ENCODE measurements around the gene HECTD4. TPM values are rescaled to one million over a fixed set of nuclear protein-coding genes. Genes with fewer than 3 reads are reported as not detected.

Gene HECTD4
- total and polyA plus RNA-seq, 9 of the 15 experiments (the other 6 are each of a cell fraction or from before 2014, with no cell fraction given), result 3.5 to 33.3 (median 13.5) TPM

DNA sequence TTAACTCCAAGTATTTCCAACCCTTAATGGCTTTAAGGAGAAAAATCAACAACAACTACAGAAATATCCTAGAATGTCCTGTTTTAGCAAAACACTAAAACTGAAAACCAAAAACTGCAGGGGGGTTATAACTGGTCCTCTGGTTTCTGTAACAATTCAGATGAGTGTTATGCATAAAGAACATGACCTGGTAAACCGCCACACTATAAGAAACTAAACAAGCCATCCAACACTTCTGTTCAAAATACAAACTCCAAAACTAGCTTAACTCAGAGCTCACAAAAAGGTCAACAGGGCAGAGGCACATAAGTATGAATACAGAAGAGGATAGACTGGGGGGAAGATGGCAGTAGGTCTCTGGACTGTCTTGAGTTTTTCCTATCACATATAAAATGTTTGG lies 38.0 kb downstream of the HECTD4 start:
- no peak for ATAC-seq
- H4K20me1 ChIP-seq (replicated peaks; ENCODE audit: control insufficient read depth, insufficient read depth, low read length), result peaks cover 2% of the 10 kb centered on the region; the same call in 1 of the 2 replicates
- no peak for DNase-seq (ENCODE audit: extremely low read depth in 1 of 4, low spot score in 3 of 4)
- intact Hi-C loops (cut with micrococcal nuclease) (no loop called here), in situ Hi-C loops (cut with MboI) (no loop called here)
- WGBS (ENCODE audit: insufficient coverage, low coverage, missing lambda C conversion rate), result 92% methylated on average over 1 of the region's 1 CpG
- no peak overlapping the region for H2AFZ ChIP-seq (ENCODE audit: low read depth, low read length)
- FAIRE-seq, result no peak
- no peaks in the 10 kb centered on the region for H3K36me3 ChIP-seq (ENCODE audit: control insufficient read depth, insufficient read depth, low read length)
- no peak overlapping the region for H3K9ac ChIP-seq (ENCODE audit: insufficient read depth in 1 of 2, low read depth in 2 of 2, low read length in 2 of 2)
- H3K9me1 ChIP-seq (ENCODE audit: control insufficient read depth, insufficient read depth, low read length), result no peaks in the 10 kb centered on the region
- ChIA-PET CTCF (ENCODE audit: low intra/inter-chr PET ratio) (no interaction called here), POLR2A (interaction anchor here (2.0 kb wide), 1 partner anchor 9 kb away, joined by 6 read pairs; no protein-coding TSS in a partner anchor)
- H3K9me3 ChIP-seq (replicated peaks; ENCODE audit: control insufficient read depth, insufficient read depth, low read depth, low read length), result no peaks in the 10 kb centered on the region
- no peak overlapping the region for H3K4me2 ChIP-seq (ENCODE audit: insufficient read depth, low read length)
- H3K79me2 ChIP-seq (ENCODE audit: control insufficient read depth, insufficient read depth, low read length), result peaks cover 76% of the 10 kb centered on the region
- H3K27me3 ChIP-seq (ENCODE audit: control insufficient read depth in 2 of 2, insufficient read depth in 2 of 2, low read length in 2 of 2), result no peaks in the 10 kb centered on the region
- no peak overlapping the region for H3K27ac ChIP-seq (ENCODE audit: extremely low read depth, low read depth, low read length)
- no peak overlapping the region for H3K4me3 ChIP-seq
- H3K4me1 ChIP-seq (replicated peaks in 1 of 2; ENCODE audit: control insufficient read depth in 2 of 2, insufficient read depth in 2 of 2, low read length in 2 of 2), result peaks cover 11 to 12% of the 10 kb centered on the region in 2 experiments; a peak in 4 of 5 replicates
- no TSS peak for BruUV-seq (replicated peaks)
- TF ChIP-seq, protein P1, sequence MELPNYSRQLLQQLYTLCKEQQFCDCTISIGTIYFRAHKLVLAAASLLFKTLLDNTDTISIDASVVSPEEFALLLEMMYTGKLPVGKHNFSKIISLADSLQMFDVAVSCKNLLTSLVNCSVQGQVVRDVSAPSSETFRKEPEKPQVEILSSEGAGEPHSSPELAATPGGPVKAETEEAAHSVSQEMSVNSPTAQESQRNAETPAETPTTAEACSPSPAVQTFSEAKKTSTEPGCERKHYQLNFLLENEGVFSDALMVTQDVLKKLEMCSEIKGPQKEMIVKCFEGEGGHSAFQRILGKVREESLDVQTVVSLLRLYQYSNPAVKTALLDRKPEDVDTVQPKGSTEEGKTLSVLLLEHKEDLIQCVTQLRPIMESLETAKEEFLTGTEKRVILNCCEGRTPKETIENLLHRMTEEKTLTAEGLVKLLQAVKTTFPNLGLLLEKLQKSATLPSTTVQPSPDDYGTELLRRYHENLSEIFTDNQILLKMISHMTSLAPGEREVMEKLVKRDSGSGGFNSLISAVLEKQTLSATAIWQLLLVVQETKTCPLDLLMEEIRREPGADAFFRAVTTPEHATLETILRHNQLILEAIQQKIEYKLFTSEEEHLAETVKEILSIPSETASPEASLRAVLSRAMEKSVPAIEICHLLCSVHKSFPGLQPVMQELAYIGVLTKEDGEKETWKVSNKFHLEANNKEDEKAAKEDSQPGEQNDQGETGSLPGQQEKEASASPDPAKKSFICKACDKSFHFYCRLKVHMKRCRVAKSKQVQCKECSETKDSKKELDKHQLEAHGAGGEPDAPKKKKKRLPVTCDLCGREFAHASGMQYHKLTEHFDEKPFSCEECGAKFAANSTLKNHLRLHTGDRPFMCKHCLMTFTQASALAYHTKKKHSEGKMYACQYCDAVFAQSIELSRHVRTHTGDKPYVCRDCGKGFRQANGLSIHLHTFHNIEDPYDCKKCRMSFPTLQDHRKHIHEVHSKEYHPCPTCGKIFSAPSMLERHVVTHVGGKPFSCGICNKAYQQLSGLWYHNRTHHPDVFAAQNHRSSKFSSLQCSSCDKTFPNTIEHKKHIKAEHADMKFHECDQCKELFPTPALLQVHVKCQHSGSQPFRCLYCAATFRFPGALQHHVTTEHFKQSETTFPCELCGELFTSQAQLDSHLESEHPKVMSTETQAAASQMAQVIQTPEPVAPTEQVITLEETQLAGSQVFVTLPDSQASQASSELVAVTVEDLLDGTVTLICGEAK (IDR thresholded peaks at IDR 0.05), result no peak
- TF ChIP-seq, protein P1 (CRISPR knock-in tag; IDR thresholded peaks at IDR 0.05), result no peak
- TF ChIP-seq, protein P2, sequence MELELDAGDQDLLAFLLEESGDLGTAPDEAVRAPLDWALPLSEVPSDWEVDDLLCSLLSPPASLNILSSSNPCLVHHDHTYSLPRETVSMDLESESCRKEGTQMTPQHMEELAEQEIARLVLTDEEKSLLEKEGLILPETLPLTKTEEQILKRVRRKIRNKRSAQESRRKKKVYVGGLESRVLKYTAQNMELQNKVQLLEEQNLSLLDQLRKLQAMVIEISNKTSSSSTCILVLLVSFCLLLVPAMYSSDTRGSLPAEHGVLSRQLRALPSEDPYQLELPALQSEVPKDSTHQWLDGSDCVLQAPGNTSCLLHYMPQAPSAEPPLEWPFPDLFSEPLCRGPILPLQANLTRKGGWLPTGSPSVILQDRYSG (tag; conservative IDR thresholded peaks at IDR 0.05; ENCODE audit: low read depth), result no peak
- TF ChIP-seq ZNF143 (CRISPR knock-in tag; IDR thresholded peaks at IDR 0.05) (no peak), ARNT (IDR thresholded peaks at IDR 0.05) (no peak), DDX20 (tag; IDR thresholded peaks at IDR 0.05; ENCODE audit: low read depth) (no peak), ZNF780A (CRISPR knock-in tag; IDR thresholded peaks at IDR 0.05) (no peak), SP1 (CRISPR knock-in tag; IDR thresholded peaks at IDR 0.05) (no peak), SMC3 (conservative IDR thresholded peaks at IDR 0.05; ENCODE audit: insufficient read depth, low read depth, low read length) (no peak), ZNF224 (CRISPR knock-in tag; IDR thresholded peaks at IDR 0.05) (no peak), LEF1 (IDR thresholded peaks at IDR 0.05) (no peak)
- TF ChIP-seq, protein P3, sequence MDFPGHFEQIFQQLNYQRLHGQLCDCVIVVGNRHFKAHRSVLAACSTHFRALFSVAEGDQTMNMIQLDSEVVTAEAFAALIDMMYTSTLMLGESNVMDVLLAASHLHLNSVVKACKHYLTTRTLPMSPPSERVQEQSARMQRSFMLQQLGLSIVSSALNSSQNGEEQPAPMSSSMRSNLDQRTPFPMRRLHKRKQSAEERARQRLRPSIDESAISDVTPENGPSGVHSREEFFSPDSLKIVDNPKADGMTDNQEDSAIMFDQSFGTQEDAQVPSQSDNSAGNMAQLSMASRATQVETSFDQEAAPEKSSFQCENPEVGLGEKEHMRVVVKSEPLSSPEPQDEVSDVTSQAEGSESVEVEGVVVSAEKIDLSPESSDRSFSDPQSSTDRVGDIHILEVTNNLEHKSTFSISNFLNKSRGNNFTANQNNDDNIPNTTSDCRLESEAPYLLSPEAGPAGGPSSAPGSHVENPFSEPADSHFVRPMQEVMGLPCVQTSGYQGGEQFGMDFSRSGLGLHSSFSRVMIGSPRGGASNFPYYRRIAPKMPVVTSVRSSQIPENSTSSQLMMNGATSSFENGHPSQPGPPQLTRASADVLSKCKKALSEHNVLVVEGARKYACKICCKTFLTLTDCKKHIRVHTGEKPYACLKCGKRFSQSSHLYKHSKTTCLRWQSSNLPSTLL (IDR thresholded peaks at IDR 0.05), result no peak

All from K562 (cell line).